HEK293T (cell line): ENCODE results near the gene SLC24A4.

Experiments
- CTCF ChIA-PET: fragments of 350-600 bp; formaldehyde crosslinking; extraction: SDS; loops from one replicate; lab custom pipeline; 2021; ENCODE audit warnings: antibody characterized with exemption, inconsistent platforms; lab: Yijun Ruan, JAX
- POLR2A ChIA-PET: fragments of 350-600 bp; formaldehyde crosslinking; extraction: SDS; loops from one replicate; lab custom pipeline; 2020; ENCODE audit warnings: antibody characterized with exemption, inconsistent platforms; lab: Yijun Ruan, JAX
- DNase-seq: peaks from one replicate; pipeline ENCODE4 v3.0.0; 2012; ENCODE audit warnings: mixed read lengths; ENCODE audit errors: extremely low spot score
- ARNT ChIP-seq: fragments of 450-650 bp; IDR thresholded peaks from 2 replicates; pipeline ENCODE4 v1.6.1; 2017; ENCODE audit warnings: mild to moderate bottlenecking
- BHLHE40 ChIP-seq: fragments of 450-650 bp; IDR thresholded peaks from 2 replicates; pipeline ENCODE4 v1.6.1; 2016; ENCODE audit warnings: mild to moderate bottlenecking, moderate library complexity, borderline replicate concordance
- CTBP1 ChIP-seq: fragments of 450-650 bp; IDR thresholded peaks from 2 replicates; pipeline ENCODE4 v1.6.1; 2016; ENCODE audit warnings: borderline replicate concordance
- ELF4 ChIP-seq: fragments of 450-650 bp; IDR thresholded peaks from 2 replicates; pipeline ENCODE4 v1.6.1; 2017; ENCODE audit warnings: antibody characterized with exemption
- FOXA1 ChIP-seq: fragments of 450-650 bp; IDR thresholded peaks from 2 replicates; pipeline ENCODE4 v1.6.1; 2016; ENCODE audit warnings: mild to moderate bottlenecking
- FOXK2 ChIP-seq: fragments of 450-650 bp; IDR thresholded peaks from 2 replicates; pipeline ENCODE4 v1.6.1; 2016; ENCODE audit warnings: mild to moderate bottlenecking
- FOXM1 ChIP-seq: fragments of 450-650 bp; IDR thresholded peaks from 2 replicates; pipeline ENCODE4 v1.6.1; 2017; ENCODE audit warnings: mild to moderate bottlenecking, borderline replicate concordance
- HDGF ChIP-seq: fragments of 450-650 bp; IDR thresholded peaks from 2 replicates; pipeline ENCODE4 v1.6.1; 2017; ENCODE audit warnings: antibody characterized with exemption, borderline replicate concordance
- L3MBTL2 ChIP-seq: fragments of 450-650 bp; conservative IDR thresholded peaks from 2 replicates; pipeline ENCODE4 v1.6.1; 2016; ENCODE audit warnings: mild to moderate bottlenecking
- LEF1 ChIP-seq: fragments of 450-650 bp; IDR thresholded peaks from 2 replicates; pipeline ENCODE4 v1.6.1; 2017; ENCODE audit warnings: mild to moderate bottlenecking, borderline replicate concordance
- NFRKB ChIP-seq: fragments of 450-650 bp; IDR thresholded peaks from 2 replicates; pipeline ENCODE4 v1.6.1; 2016; ENCODE audit warnings: mild to moderate bottlenecking, moderate library complexity
- SP1 ChIP-seq: fragments of 450-650 bp; IDR thresholded peaks from 2 replicates; pipeline ENCODE4 v1.6.1; 2017
- SUZ12 ChIP-seq: fragments of 450-650 bp; IDR thresholded peaks from 2 replicates; pipeline ENCODE4 v1.6.1; 2016; ENCODE audit warnings: mild to moderate bottlenecking
- TARDBP ChIP-seq: fragments of 450-650 bp; IDR thresholded peaks from 2 replicates; pipeline ENCODE4 v1.6.1; 2016
- ZNF384 ChIP-seq: fragments of 450-650 bp; IDR thresholded peaks from 2 replicates; pipeline ENCODE4 v1.6.1; 2016
- TF ChIP-seq, protein P1 (sequence below): fragments of 450-650 bp; IDR thresholded peaks from 2 replicates; pipeline ENCODE4 v1.6.1; 2016

SLC24A4 gene

DNA sequence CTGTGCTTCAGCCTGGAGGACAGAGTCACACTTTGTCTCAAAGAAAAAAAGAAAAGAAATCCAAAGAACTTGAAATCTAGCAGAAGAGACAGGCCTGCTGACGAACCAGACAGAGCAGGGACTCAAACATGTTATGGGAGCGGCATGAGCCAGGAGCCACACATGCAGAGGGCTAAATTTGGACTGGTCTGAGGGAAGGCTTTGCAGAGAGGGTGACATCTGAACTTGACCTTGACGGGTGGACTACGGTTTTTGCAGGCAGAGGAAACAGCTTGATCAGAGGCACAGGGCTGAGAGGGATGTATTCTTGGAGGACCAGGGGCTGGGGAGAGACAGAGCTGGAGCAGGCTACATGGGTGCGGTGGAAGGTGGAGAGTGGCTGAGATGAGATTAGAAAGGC lies 20.5 kb upstream of the SLC24A4 start:
- TF ChIP-seq, protein P1, sequence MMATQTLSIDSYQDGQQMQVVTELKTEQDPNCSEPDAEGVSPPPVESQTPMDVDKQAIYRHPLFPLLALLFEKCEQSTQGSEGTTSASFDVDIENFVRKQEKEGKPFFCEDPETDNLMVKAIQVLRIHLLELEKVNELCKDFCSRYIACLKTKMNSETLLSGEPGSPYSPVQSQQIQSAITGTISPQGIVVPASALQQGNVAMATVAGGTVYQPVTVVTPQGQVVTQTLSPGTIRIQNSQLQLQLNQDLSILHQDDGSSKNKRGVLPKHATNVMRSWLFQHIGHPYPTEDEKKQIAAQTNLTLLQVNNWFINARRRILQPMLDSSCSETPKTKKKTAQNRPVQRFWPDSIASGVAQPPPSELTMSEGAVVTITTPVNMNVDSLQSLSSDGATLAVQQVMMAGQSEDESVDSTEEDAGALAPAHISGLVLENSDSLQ: no peak
- TF ChIP-seq HDGF (no peak), L3MBTL2 (no peak), SP1 (no peak), LEF1 (no peak), CTBP1 (no peak), FOXM1 (no peak), FOXA1 (no peak), ZNF384 (no peak), FOXK2 (no peak), ELF4 (no peak), TARDBP (no peak), BHLHE40 (no peak)
- ChIA-PET CTCF (no interaction called here), POLR2A (no interaction called here)
- DNase-seq: no peak

- TF ChIP-seq ZNF384 (no peak), SUZ12 (no peak)
- DNase-seq: no peak
- POLR2A ChIA-PET: no interaction called here
- CTCF ChIA-PET: no interaction called here
Measured at GRCh38 chr14:92308716-92309115, 14.2 kb upstream of the SLC24A4 start.

DNA sequence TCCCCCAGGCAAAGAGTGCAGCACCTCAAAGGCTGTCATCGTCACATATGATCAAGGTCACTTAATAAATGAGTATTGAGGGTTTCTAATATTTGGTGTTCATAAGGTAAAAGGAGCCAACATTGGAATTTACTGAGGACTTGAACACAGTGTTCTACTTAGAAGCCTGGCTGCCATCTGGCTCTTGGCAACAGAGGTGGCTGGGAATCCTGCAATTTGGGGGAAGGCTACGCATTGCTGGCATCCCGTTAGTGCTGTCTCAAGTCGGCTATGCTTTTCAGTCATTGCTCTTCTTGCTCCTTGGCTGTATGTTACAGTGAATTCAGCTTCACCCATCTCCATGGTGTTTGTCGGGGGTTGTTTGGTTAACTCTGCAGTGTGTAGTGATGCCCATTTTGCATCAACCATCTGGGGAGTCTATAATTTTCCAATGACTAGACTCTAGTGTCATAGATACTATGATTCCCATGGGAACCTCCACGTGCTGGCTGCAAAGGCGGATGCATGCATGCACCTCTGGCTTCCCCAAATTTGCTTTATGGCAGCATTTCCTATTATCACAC lies 12.9 kb upstream of the SLC24A4 start:
- ChIA-PET POLR2A (no interaction called here), CTCF (no interaction called here)
- TF ChIP-seq SP1 (no peak), FOXA1 (no peak), LEF1 (no peak), ELF4 (no peak), FOXM1 (no peak), SUZ12 (no peak), ZNF384 (no peak), ARNT (no peak), TARDBP (no peak), BHLHE40 (no peak), FOXK2 (no peak), CTBP1 (no peak), L3MBTL2 (no peak), NFRKB (no peak), HDGF (no peak)
- TF ChIP-seq, protein P1: no peak
- DNase-seq: no peak

DNA sequence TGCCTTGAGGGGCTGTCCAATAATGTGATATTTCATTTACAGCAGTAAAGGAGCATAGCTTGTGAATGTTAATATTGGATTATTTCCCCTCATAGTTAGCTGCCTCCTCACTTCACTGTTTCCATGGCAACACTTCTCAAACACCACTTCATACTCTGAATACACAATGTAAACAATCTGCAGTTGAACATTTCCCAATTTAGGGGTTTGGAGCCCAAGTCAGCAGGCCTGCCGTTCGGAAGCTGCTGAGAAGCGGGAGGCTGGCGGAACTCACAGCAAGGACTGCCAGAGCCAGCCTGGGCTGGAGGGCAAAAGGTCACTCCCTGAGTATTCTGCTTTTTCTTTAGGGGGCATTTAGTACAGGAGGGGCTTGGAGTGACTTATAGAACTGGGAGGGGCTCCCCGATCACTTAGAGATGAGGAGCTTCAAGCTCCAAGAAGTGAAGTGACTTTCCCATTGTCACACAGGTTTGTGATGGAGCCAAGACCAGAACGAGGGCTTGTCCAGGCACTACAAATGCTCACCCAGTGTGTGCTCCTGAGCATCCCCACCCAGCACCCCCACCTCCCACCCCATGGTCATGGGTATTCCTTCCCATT lies 12.1 kb upstream of the SLC24A4 start:
- TF ChIP-seq FOXA1 (no peak), SUZ12 (no peak), LEF1 (no peak), CTBP1 (no peak), SP1 (no peak), ZNF384 (no peak), NFRKB (no peak), BHLHE40 (no peak), ARNT (no peak), TARDBP (no peak), FOXM1 (no peak), HDGF (no peak), FOXK2 (no peak), ELF4 (no peak), L3MBTL2 (no peak)
- TF ChIP-seq, protein P1: no peak
- DNase-seq: no peak
- ChIA-PET CTCF (no interaction called here), POLR2A (no interaction called here)

DNA sequence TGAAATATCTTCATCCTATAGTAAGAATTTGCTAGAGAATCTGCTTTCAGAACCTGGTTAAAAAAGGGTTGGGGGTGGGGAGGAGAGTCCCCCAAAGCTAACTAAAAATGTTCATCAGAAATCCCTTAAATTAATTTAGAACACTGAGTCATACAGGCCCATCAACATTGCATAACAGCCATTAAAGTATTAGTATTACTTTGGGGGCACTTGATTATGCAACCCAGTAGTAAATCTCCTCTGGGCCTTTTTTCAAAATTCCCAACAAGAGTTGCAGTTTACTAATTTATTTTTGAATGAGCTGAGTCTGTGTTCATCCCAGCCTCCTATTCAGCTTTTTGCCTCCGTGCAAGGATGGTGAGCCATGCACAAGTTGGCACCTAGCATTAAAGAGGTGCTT lies 8.8 kb upstream of the SLC24A4 start:
- POLR2A ChIA-PET: no interaction called here

More for the DNA sequence above, 8.8 kb upstream of the SLC24A4 start:
- TF ChIP-seq ARNT: no peak
- TF ChIP-seq BHLHE40: no peak
- TF ChIP-seq ELF4: no peak
- no peak for TF ChIP-seq FOXK2
- no peak for TF ChIP-seq FOXA1
- no peak for TF ChIP-seq SUZ12
- no peak for TF ChIP-seq SP1
- TF ChIP-seq LEF1: no peak
- TF ChIP-seq NFRKB: no peak
- TF ChIP-seq L3MBTL2: no peak
- TF ChIP-seq TARDBP: no peak
- TF ChIP-seq ZNF384: no peak
- TF ChIP-seq CTBP1: no peak
- TF ChIP-seq HDGF: no peak
- TF ChIP-seq, protein P1: no peak
- no peak for TF ChIP-seq FOXM1
- DNase-seq: no peak
- CTCF ChIA-PET: no interaction called here
